ENCODE results near the gene POP5. TPM values are rescaled to one million over a fixed set of nuclear protein-coding genes. Genes with fewer than 3 reads are reported as not detected.

POP5 gene
- total and polyA plus RNA-seq, 5 experiments from 2014 or later: 68.7 to 126 (median 121) TPM

DNA sequence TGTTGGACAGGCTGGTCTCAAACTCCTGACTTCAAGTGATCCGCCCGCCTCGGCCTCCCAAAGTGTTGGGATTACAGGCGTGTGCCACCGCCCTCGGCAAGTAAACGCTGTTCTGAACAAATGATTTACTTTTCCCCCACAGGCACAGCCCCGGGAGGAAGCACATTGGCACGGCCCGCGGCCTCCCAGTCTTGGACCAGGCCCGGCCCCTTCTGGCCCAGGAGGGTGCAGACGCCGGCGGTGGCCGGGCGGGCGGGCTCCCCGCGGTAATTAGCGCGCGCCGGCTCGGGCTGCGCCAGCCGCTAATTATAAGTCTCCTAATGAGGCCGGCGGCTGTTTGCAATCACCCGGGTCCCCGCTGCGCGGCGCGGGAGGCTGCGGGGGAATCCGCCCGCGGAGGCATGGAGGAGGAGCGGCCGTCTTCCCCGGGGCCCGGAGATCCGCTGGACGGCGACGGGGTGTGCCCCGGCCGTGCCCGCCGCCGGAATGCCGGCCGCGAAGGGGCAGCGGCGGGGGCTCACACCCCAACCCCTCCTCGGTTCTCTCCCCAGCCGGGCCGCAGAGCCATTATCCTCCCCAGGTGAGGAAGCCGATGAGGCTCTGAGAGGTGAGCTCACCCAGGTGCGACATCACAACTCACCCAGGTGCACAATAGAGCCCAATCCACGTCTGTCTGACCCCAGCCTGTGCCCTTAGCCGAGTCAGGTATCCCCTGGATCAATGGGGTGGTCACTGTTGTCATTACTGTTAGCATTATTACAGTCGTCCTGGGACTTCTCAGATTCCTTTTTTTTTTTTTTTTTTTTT, 3.3 kb upstream of the POP5 start:
- peaks cover 0 to 10% (median 6%) of the 10 kb centered on the region in 5 donors for H3K27me3 Mint-ChIP-seq
- H3K4me1 Mint-ChIP-seq: peaks cover 18 to 36% (median 35%) of the 10 kb centered on the region in 4 donors
- no peaks in the 10 kb centered on the region for H3K9me3 Mint-ChIP-seq
- POLR2A ChIA-PET: interaction anchor here (0.7 to 1.5 kb wide), 3 partner anchors 50 to 387 kb away, joined by 3 to 4 read pairs (median 3); a partner anchor contains a TSS
- no peaks in the 10 kb centered on the region for H3K36me3 Mint-ChIP-seq
- peak overlapping the region in 1 of 10 donors; percentile 43 for H3K27ac Mint-ChIP-seq
- DNase-seq: peak; percentile 12 to 70 (median 46)
- H3K4me3 Mint-ChIP-seq: peak overlapping the region; percentile 64 to 85 (median 73)
- ATAC-seq: peak; percentile 23 to 29

DNA sequence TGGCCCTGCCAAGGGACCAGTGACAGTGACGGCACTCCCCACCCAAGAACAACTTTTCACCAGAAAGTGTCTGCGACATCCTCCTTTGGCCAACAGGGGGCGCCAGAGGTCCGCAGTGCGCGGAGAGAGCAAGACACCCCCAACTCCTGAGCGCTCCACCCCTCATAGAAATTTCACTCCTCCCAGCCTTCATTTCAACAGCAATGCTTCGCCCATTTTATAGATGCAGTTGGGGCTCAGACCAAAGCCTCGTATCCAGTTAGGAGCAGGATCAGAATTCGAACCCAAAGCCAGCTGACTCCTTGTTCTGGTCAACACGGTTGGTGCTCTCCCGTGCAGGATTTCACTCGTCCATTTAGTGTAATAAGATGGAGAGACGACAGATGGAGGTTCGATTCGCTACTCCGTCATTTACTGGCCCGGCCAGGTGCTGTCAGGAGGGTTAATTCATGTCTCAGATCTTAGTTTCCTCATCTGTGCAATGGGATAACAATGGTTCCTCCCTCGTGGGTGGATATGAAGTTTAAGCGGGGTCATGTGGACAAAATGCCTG, 2.4 kb upstream of the POP5 start:
- peak overlapping the region in 8 of 10 donors; percentile 15 to 86 (median 70) for H3K27ac Mint-ChIP-seq
- peaks cover 0 to 10% (median 6%) of the 10 kb centered on the region in 5 donors for H3K27me3 Mint-ChIP-seq
- POLR2A ChIA-PET: interaction anchor here (0.6 to 1.5 kb wide), 3 partner anchors 49 to 848 kb away, joined by 3 to 4 read pairs (median 3); a partner anchor contains a TSS
- peaks cover 0 to 8% (median 0%) of the 10 kb centered on the region in 3 donors for H3K36me3 Mint-ChIP-seq
- peaks cover 18 to 39% (median 38%) of the 10 kb centered on the region in 4 donors for H3K4me1 Mint-ChIP-seq
- ATAC-seq (peak; percentile 24 to 27), DNase-seq (peak; percentile 68 to 92 (median 84))
- peak overlapping the region; percentile 49 to 85 (median 78) for H3K4me3 Mint-ChIP-seq
- H3K9me3 Mint-ChIP-seq: no peaks in the 10 kb centered on the region

DNA sequence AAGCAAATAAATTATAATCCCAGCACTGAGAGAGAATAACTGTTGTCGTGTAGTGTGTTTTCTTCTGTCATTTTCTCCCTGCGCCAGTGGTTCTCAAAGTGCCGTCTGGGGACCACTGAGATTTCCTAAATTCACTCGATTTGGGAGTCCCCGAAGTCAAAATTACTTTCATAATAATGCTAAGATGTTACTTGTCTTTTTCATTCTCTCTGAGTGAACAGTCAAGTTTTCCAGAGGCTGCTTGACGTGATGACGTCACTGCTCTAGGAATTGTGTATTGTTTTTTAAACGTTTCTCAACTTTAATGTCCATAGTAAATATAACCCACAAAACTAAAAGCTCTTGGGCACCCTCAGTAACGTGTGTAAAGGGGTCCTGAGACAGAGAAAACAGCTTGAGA, 796 bp upstream of the POP5 start:
- peaks cover 18 to 41% (median 39%) of the 10 kb centered on the region in 4 donors for H3K4me1 Mint-ChIP-seq
- no peaks in the 10 kb centered on the region for H3K9me3 Mint-ChIP-seq
- peaks cover 0 to 23% (median under 1%) of the 10 kb centered on the region in 3 donors for H3K36me3 Mint-ChIP-seq
- DNase-seq (peak in 1 of 10 donors; percentile 5), ATAC-seq (no peak)
- H3K4me3 Mint-ChIP-seq: peak overlapping the region; percentile 96 to 99 (median 98)
- H3K27me3 Mint-ChIP-seq: peaks cover 0 to 10% (median 6%) of the 10 kb centered on the region in 5 donors
- POLR2A ChIA-PET: interaction anchor here (0.6 to 1.6 kb wide), 10 partner anchors 21 to 510 kb away, joined by 3 to 8 read pairs (median 4); partner anchors contain the start of genes COQ5, MLEC, RPLP0 and SRSF9
- peak overlapping the region; percentile 93 to 97 (median 96) for H3K27ac Mint-ChIP-seq

DNA sequence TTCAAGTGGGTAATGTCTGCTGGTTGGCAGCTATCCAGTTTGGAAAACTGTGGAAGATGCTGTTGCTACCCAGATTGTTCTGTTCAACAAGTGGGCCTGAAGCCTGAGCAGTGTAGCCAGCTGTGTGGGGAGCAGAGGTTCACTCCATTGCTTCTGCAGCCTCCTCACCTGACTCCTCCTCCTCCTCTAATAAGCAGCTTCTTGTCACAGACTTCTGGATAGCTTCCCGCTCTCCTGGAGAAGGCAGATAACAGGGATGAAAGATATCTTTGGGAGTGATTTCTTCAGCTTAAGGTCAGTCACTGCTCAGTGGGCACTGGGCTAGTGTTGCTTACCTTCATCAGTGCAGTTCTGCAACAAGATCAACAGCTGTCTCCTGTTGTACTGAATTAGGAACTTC, 2.0 kb downstream of the POP5 start:
- Mint-ChIP-seq H3K27ac (peak overlapping the region in 6 of 10 donors; percentile 12 to 66 (median 47)), H3K9me3 (no peaks in the 10 kb centered on the region), H3K36me3 (peaks cover 0 to 52% (median 15%) of the 10 kb centered on the region in 3 donors), H3K27me3 (peaks cover 0 to 6% (median 5%) of the 10 kb centered on the region in 5 donors), H3K4me3 (peak overlapping the region in 7 of 10 donors; percentile 1 to 98 (median 50)), H3K4me1 (peaks cover 16 to 38% (median 38%) of the 10 kb centered on the region in 4 donors)
- POLR2A ChIA-PET: no interaction called here
- ATAC-seq (no peak), DNase-seq (no peak)

DNA sequence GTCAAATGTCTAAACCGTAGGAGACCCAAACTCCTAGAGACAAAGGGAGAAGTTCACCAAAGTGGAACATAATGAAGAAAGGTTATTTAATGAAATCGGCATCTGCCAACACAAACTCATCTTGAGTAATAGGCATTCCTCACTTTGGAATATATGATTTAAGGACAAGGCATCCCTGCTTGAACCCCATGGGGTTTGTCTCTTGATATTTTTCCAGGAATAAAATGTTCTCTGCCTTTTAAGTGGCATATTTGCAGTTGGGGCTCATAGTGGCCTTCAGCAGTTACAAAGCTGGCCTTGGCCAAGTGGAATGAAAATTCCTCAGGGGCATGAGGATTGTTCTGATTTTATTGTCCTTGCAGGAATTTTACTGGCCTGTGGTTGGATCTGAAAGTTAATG, 7.1 kb downstream of the POP5 start:
- Mint-ChIP-seq H3K27ac (peak overlapping the region in 6 of 10 donors; percentile 30 to 87 (median 66)), H3K4me3 (peak overlapping the region in 1 of 10 donors; percentile 5), H3K27me3 (no peaks in the 10 kb centered on the region), H3K4me1 (peaks cover 0 to 3% (median 0%) of the 10 kb centered on the region in 4 donors), H3K9me3 (no peaks in the 10 kb centered on the region), H3K36me3 (peaks cover 6 to 98% (median 20%) of the 10 kb centered on the region in 3 donors)
- ATAC-seq (no peak), DNase-seq (no peak)
- POLR2A ChIA-PET: no interaction called here

DNA sequence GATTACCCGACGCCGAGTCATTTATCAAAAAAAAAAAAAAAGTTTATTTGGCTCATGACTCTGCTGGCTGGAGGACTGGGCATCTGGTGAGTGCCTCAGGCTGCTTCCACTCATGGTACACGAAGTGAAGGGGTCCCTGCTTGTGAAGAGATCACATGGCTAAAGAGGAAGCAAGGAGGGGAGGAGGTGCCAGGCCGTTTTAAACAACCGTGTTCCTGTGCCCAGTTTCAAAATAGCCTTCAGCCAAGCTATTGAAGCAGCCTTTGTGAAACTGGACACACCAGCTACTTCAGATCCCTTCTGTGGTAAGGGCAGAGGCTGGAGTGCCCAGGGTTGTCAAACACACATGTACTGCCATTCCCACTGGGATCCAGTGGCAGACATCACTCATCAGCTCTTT, 7.6 kb downstream of the POP5 start:
- POLR2A ChIA-PET: no interaction called here
- no peaks in the 10 kb centered on the region for H3K27me3 Mint-ChIP-seq
- H3K36me3 Mint-ChIP-seq: peaks cover 6 to 98% (median 23%) of the 10 kb centered on the region in 3 donors
- no peaks in the 10 kb centered on the region for H3K9me3 Mint-ChIP-seq
- no peak overlapping the region for H3K4me3 Mint-ChIP-seq
- ATAC-seq (no peak), DNase-seq (no peak)
- peak overlapping the region in 2 of 10 donors; percentile 55 to 80 for H3K27ac Mint-ChIP-seq
- peaks cover 0 to 3% (median 0%) of the 10 kb centered on the region in 4 donors for H3K4me1 Mint-ChIP-seq

DNA sequence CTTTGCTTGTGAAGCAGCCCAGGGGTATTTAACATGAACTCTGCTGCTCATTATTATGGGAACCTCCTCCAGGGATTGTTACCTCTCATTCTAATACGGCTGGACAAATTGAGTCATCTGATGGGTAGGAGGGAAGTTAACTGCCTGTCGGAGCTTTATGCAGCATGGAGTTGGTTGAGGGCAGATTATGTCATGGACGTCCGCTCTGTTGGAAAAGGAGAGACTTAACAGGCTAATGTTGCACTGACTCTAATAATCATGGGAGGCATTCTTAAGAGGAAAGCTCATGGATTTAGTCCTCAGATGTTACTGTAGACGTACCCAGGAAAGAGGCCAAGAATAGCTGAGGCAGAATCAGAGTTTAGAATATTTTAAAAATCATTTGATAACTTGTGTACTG, 9.9 kb downstream of the POP5 start:
- H3K4me3 Mint-ChIP-seq: no peak overlapping the region
- DNase-seq (no peak), ATAC-seq (no peak)
- peak overlapping the region in 4 of 10 donors; percentile 47 to 79 (median 56) for H3K27ac Mint-ChIP-seq
- no peaks in the 10 kb centered on the region for H3K27me3 Mint-ChIP-seq
- peaks cover 11 to 97% (median 24%) of the 10 kb centered on the region in 3 donors for H3K36me3 Mint-ChIP-seq
- no peaks in the 10 kb centered on the region for H3K9me3 Mint-ChIP-seq
- no peaks in the 10 kb centered on the region for H3K4me1 Mint-ChIP-seq
- POLR2A ChIA-PET: interaction anchor here (0.6 to 1.0 kb wide), 2 partner anchors 11 to 281 kb away, joined by 3 read pairs; no protein-coding TSS in a partner anchor

DNA sequence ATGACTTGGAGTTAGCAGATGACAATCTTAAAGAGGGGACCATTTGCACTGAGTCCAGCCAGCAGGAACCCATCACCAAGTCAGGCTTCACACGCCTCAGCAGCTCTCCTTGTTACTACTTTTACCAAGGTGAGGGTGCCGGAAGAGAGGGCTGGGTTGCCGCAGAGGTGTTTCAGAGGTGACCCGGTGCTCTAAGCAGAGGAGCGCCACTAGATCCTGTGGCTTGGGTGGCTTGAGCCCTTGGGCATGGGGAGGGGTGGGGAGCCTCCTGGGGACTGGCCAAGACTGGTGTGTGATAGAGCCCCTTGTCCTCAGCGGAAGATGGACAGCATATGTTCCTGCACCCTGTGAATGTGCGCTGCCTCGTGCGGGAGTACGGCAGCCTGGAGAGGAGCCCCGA, 17.7 kb downstream of the POP5 start:
- Mint-ChIP-seq H3K27me3 (no peaks in the 10 kb centered on the region), H3K4me1 (no peaks in the 10 kb centered on the region), H3K4me3 (peak overlapping the region in 1 of 10 donors; percentile 12), H3K27ac (peak overlapping the region in 5 of 10 donors; percentile 17 to 73 (median 19)), H3K36me3 (peaks cover 5 to 96% (median 22%) of the 10 kb centered on the region in 3 donors), H3K9me3 (no peaks in the 10 kb centered on the region)
- no peak for DNase-seq
- ATAC-seq: no peak
- POLR2A ChIA-PET: no interaction called here

DNA sequence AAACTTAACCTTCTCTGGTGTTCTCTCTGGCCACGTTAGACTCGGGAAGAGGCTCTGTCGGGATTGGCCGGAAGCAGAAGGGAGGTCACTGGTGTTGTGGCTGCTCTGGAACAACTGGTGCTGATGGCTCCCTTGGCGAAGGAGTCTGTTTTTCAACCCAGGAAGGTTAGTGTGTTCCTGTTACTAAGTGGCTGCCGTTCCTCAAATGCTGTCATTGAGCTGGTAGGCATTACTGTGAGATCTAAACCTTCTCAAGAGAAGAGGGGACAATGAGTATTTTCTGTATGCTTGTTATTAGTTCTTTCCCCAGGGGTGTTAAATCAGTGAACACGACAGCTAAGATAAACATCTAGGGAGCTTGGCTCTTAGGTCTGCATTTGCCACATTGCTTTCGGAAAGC, 18.3 kb downstream of the POP5 start:
- Mint-ChIP-seq H3K27ac (peak overlapping the region in 2 of 10 donors; percentile 38 to 73), H3K36me3 (peaks cover 5 to 96% (median 22%) of the 10 kb centered on the region in 3 donors), H3K27me3 (no peaks in the 10 kb centered on the region), H3K9me3 (no peaks in the 10 kb centered on the region), H3K4me1 (no peaks in the 10 kb centered on the region), H3K4me3 (no peak overlapping the region)
- DNase-seq (no peak), ATAC-seq (no peak)
- POLR2A ChIA-PET: no interaction called here

DNA sequence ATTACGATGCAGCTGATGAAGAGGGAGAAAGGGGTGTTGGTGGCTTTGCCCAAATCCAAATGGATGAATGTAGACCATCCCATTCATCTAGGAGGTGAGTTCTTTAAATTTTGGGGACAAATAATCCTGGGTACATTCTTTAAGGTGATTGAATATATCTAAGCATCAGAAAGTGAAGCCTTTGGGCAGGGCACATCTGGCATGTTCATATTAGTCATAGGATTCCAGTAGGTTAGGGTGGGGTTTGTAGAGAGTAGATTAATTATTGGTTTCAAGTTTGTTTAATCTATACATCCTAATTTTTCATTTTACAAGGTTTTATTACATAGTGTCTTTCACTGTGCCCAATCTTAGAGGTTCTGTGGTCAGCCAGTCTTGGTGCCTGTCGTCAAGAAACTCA, 23.6 kb downstream of the POP5 start:
- Mint-ChIP-seq H3K27ac (peak overlapping the region in 2 of 10 donors; percentile 35 to 60), H3K36me3 (peaks cover 3 to 90% (median 12%) of the 10 kb centered on the region in 3 donors), H3K9me3 (no peaks in the 10 kb centered on the region), H3K4me3 (no peak overlapping the region), H3K27me3 (no peaks in the 10 kb centered on the region), H3K4me1 (peaks cover 0 to 14% (median 5%) of the 10 kb centered on the region in 4 donors)
- ATAC-seq (no peak), DNase-seq (no peak)
- POLR2A ChIA-PET: no interaction called here

DNA sequence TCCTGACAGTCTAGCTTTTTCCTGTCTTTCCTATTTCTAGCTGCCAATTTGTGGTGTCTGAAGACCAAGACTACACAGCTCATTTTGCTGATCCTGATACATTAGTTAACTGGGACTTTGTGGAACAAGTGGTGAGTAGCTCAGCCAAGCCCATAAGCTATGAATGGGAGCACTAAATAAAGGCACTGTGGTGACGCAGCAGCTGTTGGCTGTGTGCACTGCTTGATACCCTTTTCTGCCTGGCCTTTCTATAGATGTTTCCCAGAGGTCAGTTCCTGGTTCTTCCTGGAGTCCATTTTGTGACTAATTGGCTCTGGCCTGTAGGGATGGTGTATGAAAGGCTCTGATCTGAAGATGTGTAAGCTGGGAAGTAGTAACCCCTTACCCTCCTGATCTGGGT, 26.5 kb downstream of the POP5 start:
- Mint-ChIP-seq H3K4me3 (no peak overlapping the region), H3K36me3 (peaks cover 3 to 77% (median 8%) of the 10 kb centered on the region in 3 donors)
- POLR2A ChIA-PET: interaction anchor here (0.6 kb wide), 1 partner anchor 1325 kb away, joined by 4 read pairs; no protein-coding TSS in a partner anchor

DNA sequence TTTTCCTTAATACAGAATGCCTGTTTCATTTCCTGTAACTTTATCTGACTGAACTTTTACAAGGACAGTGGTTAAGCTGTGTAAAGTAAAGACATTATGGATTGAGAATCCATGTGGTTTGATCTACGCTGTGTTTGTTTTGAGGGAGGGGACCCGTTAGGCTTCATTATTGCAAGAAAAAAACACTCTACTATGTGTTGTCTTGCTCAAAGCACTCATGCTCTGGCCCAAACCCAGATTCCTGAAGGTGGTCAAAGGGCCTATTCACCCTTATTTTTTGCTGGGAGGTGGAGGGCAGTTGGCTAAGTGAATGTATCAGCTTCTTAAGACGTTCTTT, 35.2 kb downstream of the POP5 start:
- Mint-ChIP-seq H3K4me3 (no peak overlapping the region), H3K4me1 (peaks cover 8 to 37% (median 25%) of the 10 kb centered on the region in 4 donors), H3K36me3 (peaks cover 0 to 37% (median 0%) of the 10 kb centered on the region in 3 donors), H3K27me3 (no peaks in the 10 kb centered on the region), H3K9me3 (no peaks in the 10 kb centered on the region), H3K27ac (peak overlapping the region in 1 of 10 donors; percentile 43)
- POLR2A ChIA-PET: interaction anchor here (0.6 kb wide), 1 partner anchor 345 kb away, joined by 5 read pairs; the partner anchor contains the start of gene RPLP0
- no peak for DNase-seq
- ATAC-seq: no peak

More for the DNA sequence above, 26.5 kb downstream of the POP5 start:
- H3K27me3 Mint-ChIP-seq: no peaks in the 10 kb centered on the region
- peaks cover 0 to 25% (median 9%) of the 10 kb centered on the region in 4 donors for H3K4me1 Mint-ChIP-seq
- H3K27ac Mint-ChIP-seq: peak overlapping the region in 1 of 10 donors; percentile 53
- DNase-seq: no peak
- H3K9me3 Mint-ChIP-seq: no peaks in the 10 kb centered on the region
- no peak for ATAC-seq

Measured in naive thymus-derived CD8-positive, alpha-beta T cell (primary cell).